A673 (cell line): Measurements from ENCODE around the gene TXNDC2. TPM values are rescaled to one million over a fixed set of nuclear protein-coding genes. Genes with fewer than 3 reads are reported as not detected.

Source experiments
- Bru-seq: library from RNA; stranded (reverse); fragments of 400-500 nt; gene quantifications from one replicate; lab custom pipeline; 2021; lab: Mats Ljungman, UMichigan
- BruChase-seq, 2 experiments: library from RNA; stranded (reverse); fragments of 400-500 nt; gene quantifications; one replicate each; lab custom pipeline; 2021; lab: Mats Ljungman, UMichigan
- BruUV-seq: library from RNA; stranded (reverse); fragments of 400-500 nt; replicated peaks from 2 replicates; lab custom pipeline; 2021; lab: Mats Ljungman, UMichigan
- CTCF ChIA-PET: fragments of 300-600 bp; sonication (Branson Sonifier 250); formaldehyde crosslinking; loops from one replicate; lab custom pipeline; 2022; ENCODE audit warnings: antibody characterized with exemption; lab: Charles Lee
- POLR2A ChIA-PET: fragments of 300-600 bp; sonication (Branson Sonifier 250); formaldehyde crosslinking; loops from one replicate; lab custom pipeline; 2022; ENCODE audit warnings: antibody characterized with exemption; ENCODE audit not compliant: low non-redundant PET; lab: Charles Lee
- DNase-seq: peaks from one replicate; pipeline ENCODE4 v3.0.0-alpha.2; 2015; ENCODE audit warnings: low spot score
- H3K27ac ChIP-seq: fragments of 200-600 bp; sonication (generic); 2 replicates; pipeline ENCODE4 v1.5.1; 2016; ENCODE audit warnings: mixed run types, low read depth, mild to moderate bottlenecking, mixed read lengths, antibody characterized with exemption, low read length; ENCODE audit not compliant: poor library complexity, severe bottlenecking
- H3K27me3 ChIP-seq: fragments of 200-600 bp; sonication (generic); replicated peaks from 2 replicates; pipeline ENCODE4 v1.6.1; 2017; ENCODE audit warnings: mixed run types, low read depth, mild to moderate bottlenecking, mixed read lengths, antibody characterized with exemption, low read length; ENCODE audit not compliant: insufficient read depth, poor library complexity
- H3K36me3 ChIP-seq: fragments of 200-600 bp; sonication (generic); 2 replicates; pipeline ENCODE4 v1.6.1; 2016; ENCODE audit warnings: mixed run types, mild to moderate bottlenecking, mixed read lengths, antibody characterized with exemption, low read length; ENCODE audit not compliant: insufficient read depth, poor library complexity, severe bottlenecking
- H3K4me1 ChIP-seq: fragments of 200-600 bp; sonication (generic); 2 replicates; pipeline ENCODE4 v1.6.1; 2017; ENCODE audit warnings: mixed run types, mild to moderate bottlenecking, mixed read lengths, antibody characterized with exemption, low read length; ENCODE audit not compliant: insufficient read depth, poor library complexity, severe bottlenecking
- H3K4me3 ChIP-seq: fragments of 200-600 bp; sonication (generic); 2 replicates; pipeline ENCODE4 v1.5.1; 2016; ENCODE audit warnings: low read depth, mixed run types, mild to moderate bottlenecking, mixed read lengths, low read length; ENCODE audit not compliant: poor library complexity, severe bottlenecking
- H3K9me3 ChIP-seq: fragments of 200-600 bp; sonication (generic); 2 replicates; pipeline ENCODE4 v1.6.1; 2016; ENCODE audit warnings: mixed run types, low read depth, mild to moderate bottlenecking, mixed read lengths, antibody characterized with exemption, low read length; ENCODE audit not compliant: poor library complexity, severe bottlenecking
- EZH2 ChIP-seq: fragments of 200-600 bp; sonication (generic); IDR thresholded peaks from 2 replicates; pipeline ENCODE4 v1.6.1; 2017; ENCODE audit warnings: borderline replicate concordance, low read depth, mild to moderate bottlenecking, mixed read lengths, antibody characterized with exemption, low read length; ENCODE audit not compliant: poor library complexity, severe bottlenecking
- intact Hi-C: fragments of 100-400 bp; cut with micrococcal nuclease; formaldehyde crosslinking; loops from one replicate; pipeline ENCODE4 v1.10.0; 2022; ENCODE audit not compliant: unreplicated experiment
- long read RNA-seq: library from polyadenylated mRNA; stranded (forward); transcript quantifications from one replicate; pipeline ENCODE4 v2.0.0, GENCODE V29; 2022
- total RNA-seq: library from RNA; stranded (reverse); gene quantifications from 2 replicates; pipeline ENCODE4 v1.2.3, GENCODE V29; 2021
- TF ChIP-seq, protein P1 (sequence below): fragments of 300-800, 200-600 bp; sonication (generic); conservative IDR thresholded peaks from 2 replicates; pipeline ENCODE4 v1.5.1; 2017; ENCODE audit warnings: low read depth, mild to moderate bottlenecking, antibody characterized with exemption, low read length, moderate library complexity, mixed read lengths

The TXNDC2 gene
- total RNA-seq, result 0.13 and 0.42 TPM in 2 replicates
- percentile 17 among the genes with signal in this experiment for Bru-seq, nascent RNA
- percentile 19 among the genes with signal in this experiment for BruChase-seq, experiment 1, labeled RNA remaining after a 2-hour chase
- percentile 40 among the genes with signal in this experiment for BruChase-seq, experiment 2, labeled RNA remaining after a 6-hour chase
- long read RNA-seq, result 0 reads

DNA sequence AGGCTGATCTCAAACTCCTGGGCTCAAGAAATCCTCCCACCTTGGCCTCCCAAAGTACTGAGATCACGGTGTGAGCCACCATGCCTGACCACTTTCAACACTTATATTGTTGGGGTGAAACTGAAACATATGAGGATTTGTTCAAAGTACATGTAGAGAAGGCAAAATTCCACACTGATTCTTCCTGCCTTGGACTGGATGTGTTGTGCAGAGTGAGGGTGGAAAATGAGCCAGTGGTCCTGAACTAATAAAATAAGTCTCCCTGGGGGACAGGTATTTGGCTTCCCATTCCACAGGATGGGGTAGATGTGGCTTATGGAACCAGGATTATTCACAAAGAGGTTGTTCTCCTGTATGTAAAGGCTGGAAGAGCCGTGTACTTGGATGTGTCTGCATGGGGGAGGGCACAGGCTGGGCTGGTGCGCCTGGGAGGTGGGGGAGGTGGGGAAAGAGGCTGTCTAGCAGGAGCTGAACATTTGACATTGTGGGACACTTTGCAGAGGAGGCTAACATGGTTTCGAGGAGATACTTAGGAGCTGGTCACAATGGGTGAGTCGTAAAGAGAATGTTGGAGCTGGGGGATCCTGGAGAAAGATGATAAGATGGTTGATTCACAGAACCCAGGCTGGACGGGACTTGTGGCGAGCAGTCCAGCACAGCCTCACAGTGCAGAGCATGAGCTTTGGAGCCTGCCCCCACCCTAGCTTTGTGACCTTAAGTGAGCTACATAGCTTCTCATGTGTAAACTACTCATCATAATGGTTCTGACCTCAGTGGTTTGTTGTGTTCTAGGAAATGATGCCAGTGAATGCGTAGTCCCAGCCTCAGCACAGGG is at the start of gene TXNDC2:
Gene TXNDC2, plus strand, starts transcription at position 804 of the 835 bp plus-strand sequence. CDS start 708 bp downstream, outside the sequence.
- intact Hi-C loops, result no loop called here

DNA sequence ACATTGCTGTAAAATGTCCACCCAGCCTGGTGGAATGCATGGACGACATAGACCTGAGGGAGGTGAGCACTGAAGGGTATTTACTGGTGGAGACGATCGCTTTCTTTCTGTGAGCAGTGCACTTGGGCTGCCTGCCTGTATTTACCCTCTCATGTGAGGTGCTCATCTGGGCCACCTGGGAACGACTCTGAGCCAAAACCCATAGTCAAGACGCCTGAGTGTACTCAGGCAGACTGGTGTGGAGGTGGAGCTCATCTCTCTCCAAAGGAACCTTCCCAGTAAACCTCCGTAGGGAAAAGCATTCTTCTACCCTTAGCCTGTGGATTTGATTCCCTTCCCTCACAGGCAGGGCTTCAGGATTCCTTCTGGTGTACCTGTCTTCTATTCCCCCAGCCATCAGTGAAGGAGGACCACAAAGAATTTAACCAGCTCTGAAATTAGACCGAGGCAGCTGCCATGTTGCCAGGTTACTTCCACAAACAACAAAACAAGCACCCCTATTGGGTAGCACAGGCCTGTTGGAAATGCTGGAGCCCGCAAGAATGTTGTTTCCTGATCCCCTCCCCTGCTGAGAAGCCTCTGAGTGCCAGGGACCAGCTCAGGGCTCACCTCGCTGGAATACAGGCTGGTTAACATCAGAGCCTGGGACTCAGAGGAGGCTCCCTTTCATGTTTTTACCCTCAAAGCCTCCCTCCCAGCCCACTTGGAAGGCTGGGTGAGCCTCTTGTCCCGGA is 47.5 kb upstream of the TXNDC2 start:
- DNase-seq, result peak; percentile 87
- H3K36me3 ChIP-seq, result no peaks in the 10 kb centered on the region
- ChIA-PET POLR2A (no interaction called here), CTCF (no interaction called here)
- H3K27me3 ChIP-seq, result no peaks in the 10 kb centered on the region
- intact Hi-C loops, result no loop called here
- peaks cover 43% of the 10 kb centered on the region for H3K4me1 ChIP-seq
- no TSS peak for BruUV-seq
- TF ChIP-seq EZH2, result no peak
- TF ChIP-seq, protein P1, sequence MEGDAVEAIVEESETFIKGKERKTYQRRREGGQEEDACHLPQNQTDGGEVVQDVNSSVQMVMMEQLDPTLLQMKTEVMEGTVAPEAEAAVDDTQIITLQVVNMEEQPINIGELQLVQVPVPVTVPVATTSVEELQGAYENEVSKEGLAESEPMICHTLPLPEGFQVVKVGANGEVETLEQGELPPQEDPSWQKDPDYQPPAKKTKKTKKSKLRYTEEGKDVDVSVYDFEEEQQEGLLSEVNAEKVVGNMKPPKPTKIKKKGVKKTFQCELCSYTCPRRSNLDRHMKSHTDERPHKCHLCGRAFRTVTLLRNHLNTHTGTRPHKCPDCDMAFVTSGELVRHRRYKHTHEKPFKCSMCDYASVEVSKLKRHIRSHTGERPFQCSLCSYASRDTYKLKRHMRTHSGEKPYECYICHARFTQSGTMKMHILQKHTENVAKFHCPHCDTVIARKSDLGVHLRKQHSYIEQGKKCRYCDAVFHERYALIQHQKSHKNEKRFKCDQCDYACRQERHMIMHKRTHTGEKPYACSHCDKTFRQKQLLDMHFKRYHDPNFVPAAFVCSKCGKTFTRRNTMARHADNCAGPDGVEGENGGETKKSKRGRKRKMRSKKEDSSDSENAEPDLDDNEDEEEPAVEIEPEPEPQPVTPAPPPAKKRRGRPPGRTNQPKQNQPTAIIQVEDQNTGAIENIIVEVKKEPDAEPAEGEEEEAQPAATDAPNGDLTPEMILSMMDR, result no peak
- no peaks in the 10 kb centered on the region for H3K9me3 ChIP-seq
- no peak overlapping the region for H3K27ac ChIP-seq
- no peak overlapping the region for H3K4me3 ChIP-seq

More for the DNA sequence above, at the start of gene TXNDC2:
- H3K36me3 ChIP-seq, result no peaks in the 10 kb centered on the region
- BruUV-seq, result no TSS peak
- H3K4me1 ChIP-seq, result peaks cover 3% of the 10 kb centered on the region
- CTCF ChIA-PET, result no interaction called here
- H3K4me3 ChIP-seq, result no peak within 1 kb of the TSS
- H3K27me3 ChIP-seq, result no peaks in the 10 kb centered on the region
- TF ChIP-seq EZH2, result no peak
- TF ChIP-seq, protein P1, result no peak
- POLR2A ChIA-PET, result no interaction called here
- no peak for DNase-seq
- no peak within 1 kb of the TSS for H3K27ac ChIP-seq
- H3K9me3 ChIP-seq, result no peaks in the 10 kb centered on the region

DNA sequence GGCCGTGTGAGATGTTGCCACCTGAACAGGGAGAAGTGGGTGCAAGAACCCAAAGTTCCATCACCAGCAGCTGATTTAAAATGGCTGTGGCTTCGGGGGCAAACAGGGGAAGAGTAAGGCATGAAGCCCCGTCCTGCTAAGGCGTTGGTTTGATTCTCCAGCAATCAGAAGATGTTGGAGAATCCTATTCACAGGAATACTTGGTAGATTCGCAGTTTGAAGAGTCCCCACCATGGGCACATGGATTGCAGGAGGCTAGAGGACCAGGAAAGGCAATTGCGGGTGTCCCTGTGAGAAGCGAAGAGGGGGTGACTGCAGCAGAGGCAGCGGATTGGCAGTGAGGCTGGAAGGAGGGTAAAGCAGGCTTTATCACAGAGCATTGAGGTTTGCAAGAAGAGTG is 46.6 kb upstream of the TXNDC2 start:
- TF ChIP-seq, protein P1, result no peak
- no peak for TF ChIP-seq EZH2
- H3K9me3 ChIP-seq, result no peaks in the 10 kb centered on the region
- peaks cover 37% of the 10 kb centered on the region for H3K4me1 ChIP-seq
- ChIA-PET CTCF (no interaction called here), POLR2A (no interaction called here)
- H3K27me3 ChIP-seq, result no peaks in the 10 kb centered on the region
- H3K27ac ChIP-seq, result no peak overlapping the region
- intact Hi-C loops, result no loop called here
- BruUV-seq, result no TSS peak
- no peak overlapping the region for H3K4me3 ChIP-seq
- no peak for DNase-seq
- no peaks in the 10 kb centered on the region for H3K36me3 ChIP-seq
